Effector memory CD4-positive, alpha-beta T cell (primary cell): Measurements from ENCODE around the gene GRAP2.

Experiments
- DNase-seq, 3 donors: peaks; one replicate each; pipeline ENCODE4 v3.0.0-alpha.2; 2020
- H3K27ac ChIP-seq: 2 replicates; pipeline ENCODE4 v1.7.0; 2013; ENCODE audit warnings: mild to moderate bottlenecking, low read length, moderate library complexity; ENCODE audit not compliant: insufficient read depth, poor library complexity, severe bottlenecking
- H3K27me3 ChIP-seq: replicated peaks from 2 replicates; pipeline ENCODE4 v1.7.0; 2013; ENCODE audit warnings: mild to moderate bottlenecking, low read length; ENCODE audit not compliant: insufficient read depth, control insufficient read depth, poor library complexity, severe bottlenecking
- H3K36me3 ChIP-seq: 2 replicates; pipeline ENCODE4 v1.7.0; 2013; ENCODE audit warnings: mild to moderate bottlenecking, low read length, moderate library complexity; ENCODE audit not compliant: control insufficient read depth, insufficient read depth
- H3K4me1 ChIP-seq: 2 replicates; pipeline ENCODE4 v1.7.0; 2013; ENCODE audit warnings: low read length, mild to moderate bottlenecking; ENCODE audit not compliant: control insufficient read depth, insufficient read depth, poor library complexity, severe bottlenecking
- H3K4me3 ChIP-seq: 2 replicates; pipeline ENCODE4 v1.7.0; 2013; ENCODE audit warnings: low read length, low read depth, mild to moderate bottlenecking; ENCODE audit not compliant: insufficient read depth, poor library complexity, severe bottlenecking
- H3K9me3 ChIP-seq: 2 replicates; pipeline ENCODE4 v1.7.0; 2013; ENCODE audit warnings: mild to moderate bottlenecking, low read length, moderate library complexity; ENCODE audit not compliant: control insufficient read depth

GRAP2 gene

GRCh38 chr22:39908136-39908535 lies 7.3 kb downstream of the GRAP2 start:
- H3K27ac ChIP-seq, result peak overlapping the region; percentile 81
- no peaks in the 10 kb centered on the region for H3K9me3 ChIP-seq
- no peaks in the 10 kb centered on the region for H3K36me3 ChIP-seq
- H3K4me3 ChIP-seq, result peak overlapping the region; percentile 65
- DNase-seq, result no peak
- no peaks in the 10 kb centered on the region for H3K27me3 ChIP-seq
- H3K4me1 ChIP-seq, result peaks cover 55% of the 10 kb centered on the region

GRCh38 chr22:39908737-39909136 lies 7.9 kb downstream of the GRAP2 start:
- peak overlapping the region; percentile 65 for H3K4me3 ChIP-seq
- H3K27me3 ChIP-seq, result no peaks in the 10 kb centered on the region

GRCh38 chr22:39910876-39911613 lies 10.2 kb downstream of the GRAP2 start:
- Histone ChIP-seq H3K27me3 (no peaks in the 10 kb centered on the region), H3K27ac (peak overlapping the region; percentile 81), H3K36me3 (no peaks in the 10 kb centered on the region), H3K4me3 (peak overlapping the region; percentile 35), H3K9me3 (no peaks in the 10 kb centered on the region), H3K4me1 (peaks cover 78% of the 10 kb centered on the region)
- DNase-seq, result no peak

More at GRCh38 chr22:39908737-39909136, 7.9 kb downstream of the GRAP2 start:
- DNase-seq, result peak in 2 of 3 donors; percentile 29 to 30
- Histone ChIP-seq H3K9me3 (no peaks in the 10 kb centered on the region), H3K27ac (peak overlapping the region; percentile 81), H3K4me1 (peaks cover 61% of the 10 kb centered on the region), H3K36me3 (no peaks in the 10 kb centered on the region)

- Histone ChIP-seq H3K4me1 (peaks cover 86% of the 10 kb centered on the region), H3K36me3 (no peaks in the 10 kb centered on the region), H3K27me3 (no peaks in the 10 kb centered on the region), H3K4me3 (peak overlapping the region; percentile 5), H3K9me3 (no peaks in the 10 kb centered on the region), H3K27ac (peak overlapping the region; percentile 82)
- no peak for DNase-seq
Observed at GRCh38 chr22:39913321-39913720, 12.4 kb downstream of the GRAP2 start.

GRCh38 chr22:39913886-39914285 lies 13.0 kb downstream of the GRAP2 start:
- Histone ChIP-seq H3K4me1 (peaks cover 82% of the 10 kb centered on the region), H3K27me3 (no peaks in the 10 kb centered on the region), H3K9me3 (no peaks in the 10 kb centered on the region), H3K36me3 (peaks cover 4% of the 10 kb centered on the region), H3K27ac (peak overlapping the region; percentile 82), H3K4me3 (peak overlapping the region; percentile 5)
- no peak for DNase-seq

- Histone ChIP-seq H3K9me3 (no peaks in the 10 kb centered on the region), H3K27me3 (no peaks in the 10 kb centered on the region), H3K4me3 (no peak overlapping the region), H3K27ac (peak overlapping the region; percentile 82), H3K36me3 (peaks cover 4% of the 10 kb centered on the region), H3K4me1 (peaks cover 79% of the 10 kb centered on the region)
- DNase-seq, result no peak
Observed at GRCh38 chr22:39914584-39914983, 13.7 kb downstream of the GRAP2 start.

- Histone ChIP-seq H3K27ac (peak overlapping the region; percentile 82), H3K9me3 (no peaks in the 10 kb centered on the region), H3K36me3 (peaks cover 4% of the 10 kb centered on the region), H3K4me3 (no peak overlapping the region), H3K4me1 (peaks cover 84% of the 10 kb centered on the region), H3K27me3 (no peaks in the 10 kb centered on the region)
- DNase-seq, result no peak
Observed at GRCh38 chr22:39915295-39915726, 14.4 kb downstream of the GRAP2 start.

GRCh38 chr22:39916496-39916895 lies 15.6 kb downstream of the GRAP2 start:
- Histone ChIP-seq H3K27me3 (no peaks in the 10 kb centered on the region), H3K4me3 (no peak overlapping the region), H3K9me3 (no peaks in the 10 kb centered on the region), H3K4me1 (peaks cover 85% of the 10 kb centered on the region), H3K36me3 (peaks cover 4% of the 10 kb centered on the region), H3K27ac (peak overlapping the region; percentile 82)
- no peak for DNase-seq

- H3K4me3 ChIP-seq, result peak overlapping the region; percentile 19
- no peaks in the 10 kb centered on the region for H3K9me3 ChIP-seq
- H3K4me1 ChIP-seq, result peaks cover 85% of the 10 kb centered on the region
- H3K36me3 ChIP-seq, result peaks cover 4% of the 10 kb centered on the region
- H3K27me3 ChIP-seq, result no peaks in the 10 kb centered on the region
- no peak for DNase-seq
- H3K27ac ChIP-seq, result peak overlapping the region; percentile 82
Observed at GRCh38 chr22:39917197-39917643, 16.3 kb downstream of the GRAP2 start.

GRCh38 chr22:39917776-39918495 lies 17.1 kb downstream of the GRAP2 start:
- peaks cover 78% of the 10 kb centered on the region for H3K4me1 ChIP-seq
- no peaks in the 10 kb centered on the region for H3K27me3 ChIP-seq
- H3K27ac ChIP-seq, result peak overlapping the region; percentile 82
- peaks cover 4% of the 10 kb centered on the region for H3K36me3 ChIP-seq
- H3K9me3 ChIP-seq, result no peaks in the 10 kb centered on the region
- peak overlapping the region; percentile 19 for H3K4me3 ChIP-seq
- DNase-seq, result no peak
